GM12878 (cell line): ENCODE data around the gene PAQR5. TPM values are rescaled to one million over a fixed set of nuclear protein-coding genes. Genes with fewer than 3 reads are reported as not detected.

Experiments
- ATAC-seq: fragments of 200-7000 bp; cut with Tn5 transposase; 3 replicates; pipeline ENCODE4 v1.9.1; 2020; ENCODE audit warnings: mild to moderate bottlenecking, moderate library complexity
- BruUV-seq: library from RNA; stranded (reverse); fragments of 400-500 nt; replicated peaks from 2 replicates; lab custom pipeline; 2021; lab: Mats Ljungman, UMichigan
- CTCF ChIA-PET: fragments of 300-600 bp; sonication (Branson Sonifier 250); formaldehyde crosslinking; extraction: SDS; loops from one replicate; lab custom pipeline; 2021; ENCODE audit warnings: inconsistent platforms; lab: Yijun Ruan, JAX
- POLR2A ChIA-PET: fragments of 350-600 bp; formaldehyde crosslinking; extraction: SDS; loops from one replicate; lab custom pipeline; 2021; ENCODE audit warnings: inconsistent platforms; lab: Charles Lee
- RAD21 ChIA-PET: fragments of 300-600 bp; sonication (Branson Sonifier 250); formaldehyde crosslinking; loops from one replicate; lab custom pipeline; 2023; ENCODE audit warnings: antibody characterized with exemption; ENCODE audit not compliant: unreplicated experiment; lab: Charles Lee
- SMC1A ChIA-PET: fragments of 300-600 bp; sonication (Branson Sonifier 250); formaldehyde crosslinking; loops from one replicate; lab custom pipeline; 2023; ENCODE audit not compliant: unreplicated experiment, uncharacterized antibody; lab: Charles Lee
- DNase-seq: peaks from one replicate; pipeline ENCODE4 v3.0.0-alpha.2; 2011; ENCODE audit warnings: low read depth, low spot score
- FAIRE-seq: peaks from 3 replicates; lab custom pipeline; 2011; peaks lifted over from hg19 to GRCh38; lab: Jason Lieb, UNC
- H2AFZ ChIP-seq: 2 replicates; pipeline ENCODE4 v1.6.0; 2011; ENCODE audit warnings: low read depth, low read length, control low read depth; ENCODE audit not compliant: control insufficient read depth
- H3K27ac ChIP-seq: 2 replicates; pipeline ENCODE4 v1.5.1; 2011; ENCODE audit warnings: control low read depth; ENCODE audit not compliant: control insufficient read depth, insufficient read depth
- H3K27me3 ChIP-seq, 2 experiments: replicated peaks in 1 of 2; 2 replicates each; pipeline versions ENCODE4 v1.6.0 to v1.6.1; 2011; ENCODE audit warnings: low read length in 1 of 2; ENCODE audit not compliant: control insufficient read depth in 2 of 2, insufficient read depth in 2 of 2
- H3K36me3 ChIP-seq, 2 experiments: 2 replicates each; pipeline ENCODE4 v1.5.1; 2011; ENCODE audit warnings: low read length in 1 of 2; ENCODE audit not compliant: control insufficient read depth in 2 of 2, insufficient read depth in 2 of 2
- H3K4me1 ChIP-seq: 2 replicates; pipeline ENCODE4 v1.6.1; 2011; ENCODE audit warnings: mild to moderate bottlenecking, low read length, moderate library complexity, mixed read lengths; ENCODE audit not compliant: control insufficient read depth, insufficient read depth
- H3K4me2 ChIP-seq: 2 replicates; pipeline ENCODE4 v1.6.0; 2011; ENCODE audit warnings: control low read depth; ENCODE audit not compliant: control insufficient read depth, insufficient read depth
- H3K4me3 ChIP-seq: fragments of 200-600 bp; sonication (generic); 2 replicates; pipeline ENCODE4 v1.5.1; 2016
- H3K79me2 ChIP-seq: 2 replicates; pipeline ENCODE4 v1.6.0; 2011; ENCODE audit warnings: low read length; ENCODE audit not compliant: control insufficient read depth, insufficient read depth
- H3K9ac ChIP-seq: 2 replicates; pipeline ENCODE4 v1.8.0; 2011; ENCODE audit warnings: low read length, control low read depth, mixed read lengths; ENCODE audit not compliant: control insufficient read depth, insufficient read depth
- H3K9me3 ChIP-seq: replicated peaks from 3 replicates; pipeline ENCODE4 v1.5.1; 2011; ENCODE audit warnings: mild to moderate bottlenecking, low read length; ENCODE audit not compliant: control insufficient read depth, insufficient read depth
- H4K20me1 ChIP-seq: 2 replicates; pipeline ENCODE4 v1.6.0; 2011; ENCODE audit not compliant: control insufficient read depth, insufficient read depth
- ATF7 ChIP-seq: fragments of 450-650 bp; IDR thresholded peaks from 2 replicates; pipeline ENCODE4 v1.6.1; 2016; ENCODE audit warnings: low read depth, mild to moderate bottlenecking
- CHD2 ChIP-seq: IDR thresholded peaks from 2 replicates; pipeline ENCODE4 v1.6.1; 2011; ENCODE audit warnings: low read depth, low read length, improper control_type of control experiment, borderline replicate concordance
- DPF2 ChIP-seq: fragments of 450-650 bp; IDR thresholded peaks from 2 replicates; pipeline ENCODE4 v1.6.1; 2017; ENCODE audit warnings: mild to moderate bottlenecking
- MAX ChIP-seq: IDR thresholded peaks from 2 replicates; pipeline ENCODE4 v1.6.1; 2012; ENCODE audit warnings: low read depth, low read length, improper control_type of control experiment
- MYC ChIP-seq: IDR thresholded peaks from 2 replicates; pipeline ENCODE4 v1.6.1; 2011; ENCODE audit warnings: mild to moderate bottlenecking, low read length, moderate library complexity, inconsistent platforms; ENCODE audit not compliant: insufficient read depth, insufficient replicate concordance, insufficient read length, severe bottlenecking
- NFXL1 ChIP-seq: fragments of 450-650 bp; IDR thresholded peaks from 2 replicates; pipeline ENCODE4 v1.6.1; 2017; ENCODE audit warnings: antibody characterized with exemption, mild to moderate bottlenecking, borderline replicate concordance
- NRF1 ChIP-seq: conservative IDR thresholded peaks from 2 replicates; pipeline ENCODE4 v1.6.1; 2011; ENCODE audit warnings: mild to moderate bottlenecking, low read depth, low read length, improper control_type of control experiment
- PKNOX1 ChIP-seq: fragments of 450-650 bp; IDR thresholded peaks from 2 replicates; pipeline ENCODE4 v1.6.1; 2016; ENCODE audit warnings: mild to moderate bottlenecking
- PRDM15 ChIP-seq: fragments of 450-650 bp; formaldehyde crosslinking; IDR thresholded peaks from 2 replicates; pipeline ENCODE4 v1.4.0; 2020; ENCODE audit warnings: mild to moderate bottlenecking, moderate library complexity
- RBBP5 ChIP-seq: fragments of 200-600 bp; sonication (generic); conservative IDR thresholded peaks from 2 replicates; pipeline ENCODE4 v1.6.1; 2016
- SREBF1 ChIP-seq: IDR thresholded peaks from 2 replicates; pipeline ENCODE4 v1.6.1; 2012; ENCODE audit warnings: mild to moderate bottlenecking, low read length
- ZNF384 ChIP-seq: IDR thresholded peaks from 2 replicates; pipeline ENCODE4 v1.6.1; 2012; ENCODE audit warnings: low read depth, mild to moderate bottlenecking, low read length, improper control_type of control experiment, borderline replicate concordance
- WGBS: methylation state at CpG from one replicate; pipeline ENCODE4 v1.1.6; 2016; ENCODE audit warnings: low lambda C conversion rate; ENCODE audit not compliant: insufficient replicate concordance, insufficient coverage; ENCODE audit errors: missing lambda C conversion rate; 5-methylcytosine and 5-hydroxymethylcytosine counted together
- in situ Hi-C: fragments of 300-500 bp; cut with MboI; formaldehyde crosslinking; loops from 9 replicates; pipeline ENCODE4 v1.14.3; 2018; ENCODE audit warnings: mixed read lengths
- intact Hi-C: fragments of 100-400 bp; cut with micrococcal nuclease; formaldehyde crosslinking; loops from one replicate; pipeline ENCODE4 v1.14.2; 2022; ENCODE audit not compliant: unreplicated experiment
- polyA plus RNA-seq, 11 experiments: library from polyadenylated mRNA; depleted of rRNA in 4 of 11; unstranded in 6 of 11; stranded (reverse) in 5 of 11; fragments of >200 nt; fragmentation: Nextera tagmentation in 4 of 11; fragmentation: Illumina TruSeq in 1 of 11; extraction: Ambion mirVana in 4 of 11; extraction: Trizol in 1 of 11; gene quantifications; 1 replicate in 1 of 11; 2 replicates in 10 of 11; pipeline versions ENCODE4 v1.2.1 to v1.2.3, GENCODE V29; 2011 to 2016; ENCODE audit warnings: inconsistent platforms in 2 of 11, missing spikeins in 2 of 11, low read depth in 1 of 11
- total RNA-seq, 4 experiments: library from RNA; depleted of rRNA in 3 of 4; stranded (reverse); fragments of >200 nt in 3 of 4; fragmentation: Illumina TruSeq in 1 of 4; extraction: Trizol in 1 of 4; gene quantifications; 2 replicates each; pipeline versions ENCODE4 v1.2.1 to v1.2.3, GENCODE V29; 2013 to 2021

PAQR5 gene
- total and polyA plus RNA-seq, 10 of the 15 experiments (the other 5 are each of a cell fraction or from before 2014, with no cell fraction given): 0.02 to 0.03 TPM; not detected in 8

GRCh38 chr15:69421498-69421897 lies 122.8 kb downstream of the PAQR5 start (continued):
- TF ChIP-seq SREBF1 (no peak), PKNOX1 (no peak), NFXL1 (no peak), CHD2 (no peak)

GRCh38 chr15:69422336-69422895 lies 123.7 kb downstream of the PAQR5 start:
- no TSS peak for BruUV-seq
- no peak for FAIRE-seq

More at GRCh38 chr15:69422336-69422895, 123.7 kb downstream of the PAQR5 start:
- RAD21 ChIA-PET: no interaction called here
- Histone ChIP-seq H3K27me3 (no peaks in the 10 kb centered on the region), H3K79me2 (peaks cover 7% of the 10 kb centered on the region)
- TF ChIP-seq CHD2 (no peak), MAX (no peak), DPF2 (no peak), ZNF384 (no peak), NRF1 (no peak), RBBP5 (no peak), PRDM15 (CRISPR knock-in tag) (no peak), MYC (no peak), ATF7 (no peak)
- TF ChIP-seq, all 136 proteins: peak for 0
- H3K4me3 ChIP-seq: no peak overlapping the region
- no peak overlapping the region for H3K27ac ChIP-seq
- no peaks in the 10 kb centered on the region for H3K4me1 ChIP-seq
- H3K4me2 ChIP-seq: no peak overlapping the region
- H2AFZ ChIP-seq: no peak overlapping the region
- 82% methylated on average over 4 of the region's 4 CpGs for WGBS
- H3K9ac ChIP-seq: no peak overlapping the region
- intact Hi-C loops: no loop called here
- no peak for ATAC-seq
- no peaks in the 10 kb centered on the region for H3K9me3 ChIP-seq
- CTCF ChIA-PET: interaction anchor here (1.0 to 1.4 kb wide), 4 partner anchors 10 to 40 kb away, joined by 3 to 5 read pairs (median 3); no protein-coding TSS in a partner anchor
- no peak for DNase-seq
- H4K20me1 ChIP-seq: no peaks in the 10 kb centered on the region
- POLR2A ChIA-PET: interaction anchor here (0.6 to 0.9 kb wide), 2 partner anchors 23 to 32 kb away, joined by 3 to 4 read pairs; no protein-coding TSS in a partner anchor
- in situ Hi-C loops: no loop called here
- SMC1A ChIA-PET: interaction anchor here (0.9 to 1.0 kb wide), 2 partner anchors 9 to 27 kb away, joined by 3 read pairs; no protein-coding TSS in a partner anchor
- H3K36me3 ChIP-seq: peaks cover 5 to 30% of the 10 kb centered on the region in 2 experiments
